HG02943 (cell line): ENCODE results near the gene EME1.
"Not testable (repeated sequence)": the region's sequence is repeated elsewhere in the genome, so short reads cannot be mapped to it uniquely, and the experiment has no call there.

Source experiments
- ATAC-seq: cut with Tn5 transposase; IDR thresholded peaks from one replicate; pipeline ENCODE4 v1.9.1; 2021; ENCODE audit warnings: mild to moderate bottlenecking, low read depth, moderate library complexity; ENCODE audit not compliant: unreplicated experiment

EME1 gene

GRCh38 chr17:50372758-50373556, at the start of gene EME1, which contains the start of gene MRPL27:
TSS of gene EME1 (plus strand) at chr17:50373229. CDS start at chr17:50375209, 1,980 bp downstream.
TSS of gene MRPL27 (minus strand) at chr17:50373184. CDS start at chr17:50373170, 14 bp downstream.
- ATAC-seq = peak; percentile 79

DNA sequence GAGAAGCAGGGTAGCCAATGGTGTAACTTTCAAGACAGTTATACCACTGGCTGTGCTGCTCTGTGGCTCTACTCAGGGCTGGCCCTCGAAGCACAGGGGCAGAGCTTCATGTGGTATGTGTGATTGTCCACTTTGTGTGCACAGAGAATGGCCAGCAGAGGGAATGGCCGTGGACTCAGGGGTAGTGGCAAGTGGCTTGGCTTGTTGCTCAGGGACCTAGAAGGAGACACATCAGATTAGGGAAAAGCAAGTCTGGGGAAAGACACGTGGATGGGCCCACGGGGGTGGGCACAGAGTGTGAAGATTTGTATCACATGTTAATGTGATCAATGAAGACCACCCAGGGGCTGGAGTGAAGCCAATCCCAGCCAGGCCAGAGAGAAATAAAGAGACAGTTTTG, 47.1 kb upstream of the EME1 start:
- no peak for ATAC-seq

GRCh38 chr17:50326831-50327364, 46.1 kb upstream of the EME1 start:
- no peak for ATAC-seq

DNA sequence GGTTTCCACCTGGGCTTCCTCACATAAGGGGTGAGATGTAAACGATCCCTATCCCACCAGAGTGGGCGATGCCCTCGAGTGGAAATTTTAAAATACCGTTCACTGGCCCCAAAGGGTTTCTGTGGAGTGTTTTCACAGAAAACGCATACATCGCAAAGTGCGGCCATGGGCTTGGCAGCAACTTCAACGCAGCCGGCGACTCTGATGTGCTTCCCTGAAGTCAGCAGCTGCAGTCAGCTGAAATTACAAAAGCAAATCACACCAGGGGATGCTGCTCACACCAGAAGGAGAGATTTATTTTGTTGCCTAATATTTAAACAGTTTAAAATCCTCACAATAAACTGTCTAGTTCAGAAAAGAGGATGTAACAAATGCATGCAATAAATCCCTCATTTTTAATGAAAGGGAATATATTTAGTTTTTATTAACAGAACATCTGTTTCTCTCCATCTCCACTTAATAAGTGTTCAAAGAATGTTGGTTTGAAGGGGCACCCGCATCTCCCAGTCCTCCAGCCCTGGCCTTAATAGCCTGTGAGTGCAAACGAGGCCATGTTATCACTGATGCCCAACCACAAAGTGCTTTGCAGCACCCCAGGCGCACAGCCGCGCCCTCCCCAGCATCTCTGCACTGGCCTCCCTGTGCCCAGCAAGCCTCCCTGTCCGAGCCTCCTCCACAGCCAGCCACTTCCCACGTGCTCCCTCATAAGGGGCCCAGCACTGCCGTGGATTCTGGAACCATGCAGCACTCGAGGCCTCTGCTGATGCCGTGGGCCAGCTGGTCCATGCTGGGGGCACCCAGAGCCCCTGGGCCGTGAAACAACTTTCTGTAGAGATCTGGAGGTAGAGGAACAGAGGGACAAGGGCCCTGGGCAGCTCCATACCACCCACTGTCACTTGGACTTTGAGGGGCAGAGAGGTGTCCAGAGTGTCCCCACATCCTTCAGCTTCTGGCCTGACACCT, 44.4 kb upstream of the EME1 start:
- ATAC-seq = no peak

DNA sequence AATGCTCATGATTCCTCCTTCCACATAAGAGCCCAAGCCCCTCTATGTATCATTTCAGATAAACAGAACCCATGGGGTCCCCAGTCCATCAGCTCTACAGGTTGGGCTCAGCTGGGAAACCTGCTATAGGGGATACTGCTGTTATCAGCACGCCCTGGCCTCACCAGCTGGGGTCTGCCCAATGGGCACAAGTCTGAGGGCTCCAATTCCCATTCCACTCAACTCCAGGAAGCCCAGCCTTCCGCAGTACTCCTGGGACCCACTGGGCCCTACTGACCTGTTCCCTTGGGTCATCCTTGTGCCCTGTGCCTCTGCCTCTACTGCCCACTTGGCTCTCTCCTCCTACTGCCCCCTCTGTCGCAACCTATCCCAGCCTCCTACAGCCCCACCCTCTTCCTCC, 43.3 kb upstream of the EME1 start:
- no peak for ATAC-seq

GRCh38 chr17:50330151-50330775, 42.8 kb upstream of the EME1 start:
- no peak for ATAC-seq

DNA sequence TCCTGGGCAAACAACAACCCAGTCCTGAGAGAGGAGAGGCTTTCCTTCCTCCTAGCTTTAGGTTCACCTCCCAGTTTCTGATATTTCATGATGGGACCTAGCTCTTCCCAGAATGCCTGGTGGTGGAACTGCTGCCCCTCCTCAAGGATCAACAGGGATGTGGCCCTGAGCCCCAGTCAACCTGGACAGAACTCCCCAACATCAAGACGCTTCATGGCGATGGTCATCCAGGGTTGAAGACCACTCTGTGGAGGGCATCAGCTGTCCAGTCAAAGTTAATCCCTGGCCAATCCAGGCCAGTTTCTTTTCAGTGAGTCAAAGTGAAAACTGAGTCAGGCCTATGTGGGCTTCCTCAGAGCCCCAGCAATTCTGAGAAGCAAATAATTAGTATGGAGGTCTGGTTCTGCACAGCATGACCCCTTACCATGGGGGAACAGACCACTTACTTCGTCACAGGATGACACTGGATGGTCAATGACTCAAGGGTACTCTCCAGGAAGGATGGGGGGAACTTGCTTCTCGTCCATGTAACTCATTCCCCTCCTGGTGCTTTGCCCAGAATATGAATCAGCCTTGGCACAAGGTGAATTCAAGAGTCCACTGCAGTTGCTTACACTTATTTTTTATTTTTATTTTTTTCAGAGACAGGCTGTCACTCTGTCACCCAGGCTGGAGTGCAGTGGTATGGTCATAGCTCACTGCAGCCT, 41.8 kb upstream of the EME1 start:
- ATAC-seq = no peak

- ATAC-seq = no peak
These were observed 40.8 kb upstream of the EME1 start for GRCh38 chr17:50332196-50332595.

DNA sequence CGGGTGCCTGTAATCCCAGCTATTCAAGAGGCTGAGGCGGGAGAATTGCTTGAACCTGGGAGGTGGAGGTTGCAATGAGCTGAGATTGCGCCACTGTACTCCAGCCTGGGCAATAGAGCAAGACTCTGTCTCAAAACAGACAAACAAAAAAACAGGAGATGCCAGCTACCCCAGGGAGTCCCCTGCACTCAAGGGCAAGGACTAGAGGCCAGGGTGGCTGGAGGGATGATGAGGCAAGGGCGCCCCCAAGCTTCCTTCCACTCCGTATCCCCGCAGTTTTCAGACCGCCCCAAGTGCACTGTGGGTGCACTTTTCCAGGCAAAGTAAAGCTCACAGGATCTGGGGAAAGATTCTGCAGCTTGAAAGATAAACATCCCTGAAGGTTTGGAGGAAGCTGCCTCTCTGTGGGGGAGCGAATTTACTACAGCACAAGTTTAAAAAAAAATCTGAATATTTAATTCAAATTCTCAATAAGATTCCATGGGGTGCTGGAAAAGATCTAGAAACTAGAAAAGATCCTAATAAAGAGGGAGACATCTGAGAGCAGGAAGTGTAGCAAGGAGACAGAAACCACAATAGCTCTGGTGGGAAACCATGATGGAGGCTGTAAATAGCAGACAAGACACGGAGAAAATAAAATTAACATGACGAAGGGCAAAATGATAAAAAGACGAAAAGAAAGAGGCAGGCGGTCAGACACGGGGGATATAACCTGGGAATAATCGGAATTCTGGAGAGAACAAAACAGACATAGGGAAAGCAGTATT, 39.6 kb upstream of the EME1 start:
- not testable (repeated sequence) for ATAC-seq

GRCh38 chr17:50337956-50338355, 35.1 kb upstream of the EME1 start:
- ATAC-seq = no peak

DNA sequence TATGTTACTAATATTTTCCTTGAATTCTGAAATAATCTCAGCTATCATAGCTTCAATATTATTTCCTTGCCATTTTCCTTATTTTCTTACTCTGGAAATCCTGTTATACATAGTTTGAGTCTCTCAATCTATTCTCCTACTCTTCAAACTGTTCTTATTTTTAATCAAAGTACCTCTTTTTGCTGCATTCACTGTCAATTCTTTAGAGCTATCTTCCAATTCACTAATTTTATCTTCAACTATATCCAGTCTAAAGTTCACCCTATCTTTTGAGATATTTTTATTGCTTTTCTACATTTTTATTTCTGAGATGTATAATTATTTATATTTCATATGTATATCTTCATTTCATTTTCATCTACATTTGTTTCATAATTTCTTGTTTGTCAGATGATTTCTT, 34.4 kb upstream of the EME1 start:
- no peak for ATAC-seq

- no peak for ATAC-seq
These were observed 33.6 kb upstream of the EME1 start for GRCh38 chr17:50339381-50339780.

- ATAC-seq = no peak
These were observed 28.2 kb upstream of the EME1 start for GRCh38 chr17:50344731-50345365.

GRCh38 chr17:50345432-50346312, 27.4 kb upstream of the EME1 start, which contains the start of gene XYLT2:
TSS of gene XYLT2 (plus strand) at chr17:50346126. CDS start at chr17:50346141, 15 bp downstream.
- no peak for ATAC-seq

- no peak for ATAC-seq
These were observed 26.5 kb upstream of the EME1 start for GRCh38 chr17:50346313-50347116.

DNA sequence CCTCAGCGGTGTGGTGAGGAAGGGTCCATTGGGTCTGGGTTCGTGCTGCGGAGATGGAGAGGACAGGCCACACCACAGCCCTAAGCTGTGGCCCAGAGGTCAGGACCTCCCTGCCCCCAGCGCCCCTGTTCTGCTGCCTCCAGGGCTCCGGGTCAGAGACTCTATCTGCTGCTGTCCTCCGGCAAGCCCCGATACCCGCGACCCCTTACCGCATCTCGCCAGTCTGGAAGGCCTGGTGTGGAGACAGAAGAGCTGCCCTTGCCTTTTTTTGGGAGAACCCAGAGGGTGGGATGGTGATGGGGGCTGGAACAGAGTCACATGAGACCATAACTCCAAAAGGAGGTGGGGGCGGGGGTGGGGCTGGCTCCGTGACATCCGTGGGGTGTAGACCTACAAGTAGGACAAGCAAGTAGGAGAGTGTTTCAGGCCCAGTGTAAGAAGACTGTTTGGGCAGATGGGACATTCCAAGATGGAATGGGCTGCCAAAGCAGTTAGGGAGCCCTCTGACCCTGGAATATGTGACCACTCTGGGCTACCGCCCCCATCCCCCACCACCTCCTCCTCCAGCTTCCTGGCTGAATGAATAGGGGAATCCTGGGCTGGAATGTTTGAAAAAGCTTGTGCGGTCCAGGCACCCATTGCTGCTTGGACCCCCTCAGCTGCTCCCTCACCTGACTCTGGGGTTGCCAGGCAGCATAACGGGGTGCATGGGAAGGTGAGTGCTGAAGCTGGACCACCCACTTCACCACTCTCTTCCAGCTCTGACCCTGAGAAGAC, 25.7 kb upstream of the EME1 start:
- ATAC-seq = no peak
